Measurements from ENCODE around the gene CELF5.

GRCh38 chr19:3322199-3322978 lies 97.9 kb downstream of the CELF5 start:
- TF ChIP-seq SPI1 (IDR thresholded peaks at IDR 0.05; ENCODE audit: borderline replicate concordance, low read depth, low read length) (no peak), CTCF (IDR thresholded peaks at IDR 0.05 in 2 of 3, conservative IDR thresholded peaks at IDR 0.05 in 1 of 3; ENCODE audit: insufficient read depth in 2 of 3, low read depth in 1 of 3, low read length in 3 of 3) (no peak), SREBF2 (CRISPR knock-in tag; IDR thresholded peaks at IDR 0.05) (no peak)

Measured in K562 (cell line).